Calu3 (cell line): ENCODE measurements around the gene ICAM3. TPM values are rescaled to one million over a fixed set of nuclear protein-coding genes. Genes with fewer than 3 reads are reported as not detected.

ENCODE experiments used
- BruUV-seq: library from RNA; stranded (reverse); fragments of 400-500 nt; replicated peaks from 2 replicates; lab custom pipeline; 2021; lab: Mats Ljungman, UMichigan
- CTCF ChIA-PET: fragments of 300-600 bp; sonication (Branson Sonifier 250); formaldehyde crosslinking; loops from one replicate; lab custom pipeline; 2022; ENCODE audit warnings: antibody characterized with exemption; lab: Charles Lee
- DNase-seq: peaks from one replicate; pipeline ENCODE4 v3.0.0; 2022
- H3K27ac Mint-ChIP-seq: one replicate; pipeline ENCODE4 v1.8.0; 2022; ENCODE audit warnings: mixed read lengths; ENCODE audit not compliant: unreplicated experiment
- H3K27me3 Mint-ChIP-seq: one replicate; pipeline ENCODE4 v1.8.0; 2022; ENCODE audit warnings: mixed read lengths; ENCODE audit not compliant: unreplicated experiment
- H3K36me3 Mint-ChIP-seq: one replicate; pipeline ENCODE4 v1.8.0; 2022; ENCODE audit warnings: mild to moderate bottlenecking, moderate library complexity, mixed read lengths; ENCODE audit not compliant: insufficient read depth, unreplicated experiment
- H3K4me1 Mint-ChIP-seq: one replicate; pipeline ENCODE4 v1.8.0; 2022; ENCODE audit warnings: mild to moderate bottlenecking, low read depth, mixed read lengths; ENCODE audit not compliant: unreplicated experiment
- H3K4me3 Mint-ChIP-seq: one replicate; pipeline ENCODE4 v1.8.0; 2022; ENCODE audit warnings: mild to moderate bottlenecking, low read depth, moderate library complexity, mixed read lengths; ENCODE audit not compliant: unreplicated experiment
- H3K9me3 Mint-ChIP-seq: one replicate; pipeline ENCODE4 v1.8.0; 2022; ENCODE audit warnings: low read depth, mixed read lengths; ENCODE audit not compliant: unreplicated experiment
- CTCF ChIP-seq: fragments of 200-600 bp; IDR thresholded peaks from one replicate; pipeline ENCODE4 v1.8.0; 2022; ENCODE audit warnings: antibody characterized with exemption; ENCODE audit not compliant: unreplicated experiment
- intact Hi-C: fragments of 100-400 bp; cut with micrococcal nuclease; formaldehyde crosslinking; loops from one replicate; pipeline ENCODE4 v1.10.0; 2022; ENCODE audit not compliant: unreplicated experiment
- total RNA-seq: library from RNA; stranded (reverse); gene quantifications from 2 replicates; pipeline ENCODE4 v1.2.3, GENCODE V29; 2022

ICAM3 gene
- total RNA-seq, 1 experiment from 2014 or later: 10.8 TPM

- CTCF ChIA-PET: no interaction called here
- TF ChIP-seq CTCF: no peak
- no peak for DNase-seq
- H3K9me3 Mint-ChIP-seq: no peaks in the 10 kb centered on the region
- H3K27me3 Mint-ChIP-seq: no peaks in the 10 kb centered on the region
- H3K36me3 Mint-ChIP-seq: peaks cover 26% of the 10 kb centered on the region
- no TSS peak for BruUV-seq
- intact Hi-C loops: no loop called here
- no peak overlapping the region for H3K4me3 Mint-ChIP-seq
- no peak overlapping the region for H3K27ac Mint-ChIP-seq
- no peaks in the 10 kb centered on the region for H3K4me1 Mint-ChIP-seq
Measured at GRCh38 chr19:10356431-10356830, 17.0 kb upstream of the ICAM3 start.

- H3K4me1 Mint-ChIP-seq: no peaks in the 10 kb centered on the region
- no peaks in the 10 kb centered on the region for H3K27me3 Mint-ChIP-seq
- no peak for TF ChIP-seq CTCF
- DNase-seq: peak; percentile 16
- BruUV-seq: no TSS peak
- intact Hi-C loops: no loop called here
- peaks cover 15% of the 10 kb centered on the region for H3K36me3 Mint-ChIP-seq
- CTCF ChIA-PET: no interaction called here
- H3K27ac Mint-ChIP-seq: no peak overlapping the region
- H3K4me3 Mint-ChIP-seq: no peak overlapping the region
- H3K9me3 Mint-ChIP-seq: no peaks in the 10 kb centered on the region
Measured at GRCh38 chr19:10353793-10354391, 14.5 kb upstream of the ICAM3 start.

- intact Hi-C loops: no loop called here
- Mint-ChIP-seq H3K36me3 (peaks cover 15% of the 10 kb centered on the region), H3K9me3 (no peaks in the 10 kb centered on the region), H3K27me3 (no peaks in the 10 kb centered on the region), H3K4me3 (no peak overlapping the region), H3K4me1 (no peaks in the 10 kb centered on the region), H3K27ac (no peak overlapping the region)
- DNase-seq: no peak
- TF ChIP-seq CTCF: no peak
- CTCF ChIA-PET: no interaction called here
- no TSS peak for BruUV-seq
Measured at GRCh38 chr19:10352764-10353671, 13.6 kb upstream of the ICAM3 start.

- no peak overlapping the region for H3K4me3 Mint-ChIP-seq
- no TSS peak for BruUV-seq
- intact Hi-C loops: no loop called here
- CTCF ChIA-PET: no interaction called here
- H3K27me3 Mint-ChIP-seq: no peaks in the 10 kb centered on the region
- TF ChIP-seq CTCF: no peak
- DNase-seq: no peak
- H3K36me3 Mint-ChIP-seq: no peaks in the 10 kb centered on the region
- H3K27ac Mint-ChIP-seq: no peak overlapping the region
- no peaks in the 10 kb centered on the region for H3K4me1 Mint-ChIP-seq
- no peaks in the 10 kb centered on the region for H3K9me3 Mint-ChIP-seq
Measured at GRCh38 chr19:10346509-10346908, 7.1 kb upstream of the ICAM3 start.
